Ishikawa (cell line): ENCODE results near the gene IPO11.

Experiments
- CEBPB ChIP-seq: IDR thresholded peaks from 2 replicates; pipeline ENCODE4 v1.6.1; 2012
- CREB1 ChIP-seq: IDR thresholded peaks from 2 replicates; pipeline ENCODE4 v1.6.1; 2012; ENCODE audit warnings: low read depth
- EGR1 ChIP-seq: IDR thresholded peaks from 2 replicates; pipeline ENCODE4 v1.6.1; 2012
- EP300 ChIP-seq: IDR thresholded peaks from 2 replicates; pipeline ENCODE4 v1.6.1; 2012; ENCODE audit warnings: borderline replicate concordance
- FOXM1 ChIP-seq: IDR thresholded peaks from 2 replicates; pipeline ENCODE4 v1.6.1; 2012; ENCODE audit warnings: low read depth, borderline replicate concordance
- NFIC ChIP-seq: IDR thresholded peaks from 2 replicates; pipeline ENCODE4 v1.6.1; 2012
- RAD21 ChIP-seq: IDR thresholded peaks from 2 replicates; pipeline ENCODE4 v1.6.1; 2012; ENCODE audit warnings: low read depth
- TAF1 ChIP-seq: IDR thresholded peaks from 2 replicates; pipeline ENCODE4 v1.6.1; 2012; ENCODE audit warnings: low read depth, mild to moderate bottlenecking
- TCF12 ChIP-seq: IDR thresholded peaks from 2 replicates; pipeline ENCODE4 v1.6.1; 2012; ENCODE audit warnings: low read depth
- TEAD4 ChIP-seq: IDR thresholded peaks from 2 replicates; pipeline ENCODE4 v1.6.1; 2012
- YY1 ChIP-seq: IDR thresholded peaks from 2 replicates; pipeline ENCODE4 v1.6.1; 2012; ENCODE audit warnings: low read depth
- ZBTB7A ChIP-seq: IDR thresholded peaks from 2 replicates; pipeline ENCODE4 v1.6.1; 2012; ENCODE audit warnings: low read depth
- TF ChIP-seq, protein P1 (sequence below): IDR thresholded peaks from 2 replicates; pipeline ENCODE4 v1.6.1; 2012
- TF ChIP-seq, protein P2 (sequence below): IDR thresholded peaks from 2 replicates; pipeline ENCODE4 v1.6.1; 2012
- TF ChIP-seq, protein P3 (sequence below): IDR thresholded peaks from 2 replicates; pipeline ENCODE4 v1.6.1; 2012; ENCODE audit warnings: low read depth, mild to moderate bottlenecking

The IPO11 gene

DNA sequence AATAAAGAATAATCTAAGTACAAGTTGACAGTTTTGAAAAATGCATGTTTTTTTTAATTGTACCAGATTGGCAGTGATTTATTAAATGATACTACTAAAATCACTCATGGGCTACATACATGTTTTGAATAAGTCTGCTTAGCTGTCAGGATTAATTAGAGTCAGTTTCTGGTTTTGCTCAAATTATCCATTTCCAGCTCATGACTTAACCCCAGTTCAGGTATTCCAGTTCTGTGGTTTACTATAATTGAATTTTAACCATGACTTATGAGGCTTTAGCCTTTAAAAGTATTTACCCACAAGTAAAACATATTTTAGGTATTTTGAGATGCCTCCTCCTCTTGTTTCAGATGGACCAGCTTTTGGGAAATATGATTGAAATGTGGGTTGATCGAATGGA is 148.2 kb downstream of the IPO11 start:
- TF ChIP-seq TCF12: no peak

DNA sequence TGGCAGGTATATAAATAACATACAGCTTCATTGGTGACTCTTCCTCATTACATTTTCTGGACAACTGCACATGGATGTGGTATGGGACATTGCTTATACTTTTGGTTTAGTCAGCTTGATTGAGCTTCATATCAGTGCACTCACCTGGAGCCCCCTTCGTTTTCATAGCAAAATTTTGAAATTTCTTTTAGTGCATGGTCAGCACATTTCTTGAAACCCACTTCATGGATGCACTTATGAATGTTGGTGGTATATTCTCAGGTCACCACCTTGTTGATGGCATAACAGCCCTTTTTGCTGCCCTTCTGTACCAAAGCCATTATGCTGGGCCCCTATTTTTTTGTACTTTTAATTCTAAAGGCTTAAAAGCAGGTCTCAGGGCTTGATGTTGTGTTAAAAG is 149.3 kb downstream of the IPO11 start:
- no peak for TF ChIP-seq TAF1
- TF ChIP-seq, protein P1, sequence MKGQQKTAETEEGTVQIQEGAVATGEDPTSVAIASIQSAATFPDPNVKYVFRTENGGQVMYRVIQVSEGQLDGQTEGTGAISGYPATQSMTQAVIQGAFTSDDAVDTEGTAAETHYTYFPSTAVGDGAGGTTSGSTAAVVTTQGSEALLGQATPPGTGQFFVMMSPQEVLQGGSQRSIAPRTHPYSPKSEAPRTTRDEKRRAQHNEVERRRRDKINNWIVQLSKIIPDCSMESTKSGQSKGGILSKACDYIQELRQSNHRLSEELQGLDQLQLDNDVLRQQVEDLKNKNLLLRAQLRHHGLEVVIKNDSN: no peak

DNA sequence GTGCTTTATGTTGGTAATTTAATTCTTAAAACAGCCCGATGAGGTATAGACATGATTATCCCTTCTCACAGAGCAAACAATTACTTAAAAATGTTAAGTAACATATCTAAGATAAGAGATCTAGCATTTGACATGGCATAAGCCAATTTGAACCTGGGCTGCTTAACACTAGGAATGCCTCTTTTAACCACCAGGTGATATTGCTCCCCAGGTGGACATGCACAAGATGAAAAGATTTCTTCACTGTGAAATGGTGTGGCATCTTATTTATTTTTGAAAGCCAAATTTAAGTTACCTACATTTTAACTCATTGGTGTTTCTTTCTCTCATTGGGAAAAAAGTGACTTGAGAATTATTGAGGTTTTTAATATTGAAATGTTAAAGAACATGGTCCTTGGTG is 150.3 kb downstream of the IPO11 start:
- no peak for TF ChIP-seq TCF12
- no peak for TF ChIP-seq RAD21
- no peak for TF ChIP-seq EP300

DNA sequence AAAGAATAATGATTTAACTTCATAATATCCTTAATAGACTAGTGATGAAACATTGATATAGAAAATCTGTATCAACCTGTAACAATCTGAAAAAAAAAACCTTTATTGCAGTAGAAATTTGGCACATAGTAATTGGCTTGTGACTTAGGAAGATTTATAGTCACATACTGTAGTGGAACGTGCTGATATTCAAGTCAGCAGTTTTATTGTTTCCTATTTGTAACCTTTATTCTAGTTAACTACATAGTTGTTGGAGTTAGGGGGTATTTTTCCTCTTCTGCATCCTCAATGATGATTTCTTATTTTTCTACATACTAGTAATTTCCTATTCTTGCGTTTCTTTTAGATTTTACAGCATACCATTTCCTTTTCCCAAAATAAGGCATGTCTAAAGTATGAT is 151.5 kb downstream of the IPO11 start:
- TF ChIP-seq, protein P1: no peak
- TF ChIP-seq, protein P2, sequence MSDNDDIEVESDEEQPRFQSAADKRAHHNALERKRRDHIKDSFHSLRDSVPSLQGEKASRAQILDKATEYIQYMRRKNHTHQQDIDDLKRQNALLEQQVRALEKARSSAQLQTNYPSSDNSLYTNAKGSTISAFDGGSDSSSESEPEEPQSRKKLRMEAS: no peak
- TF ChIP-seq TCF12: no peak
- TF ChIP-seq YY1: no peak
- no peak for TF ChIP-seq TAF1
- TF ChIP-seq CREB1: no peak
- TF ChIP-seq RAD21: no peak
- no peak for TF ChIP-seq TEAD4
- TF ChIP-seq EGR1: no peak
- TF ChIP-seq CEBPB: no peak
- TF ChIP-seq EP300: no peak
- no peak for TF ChIP-seq NFIC

DNA sequence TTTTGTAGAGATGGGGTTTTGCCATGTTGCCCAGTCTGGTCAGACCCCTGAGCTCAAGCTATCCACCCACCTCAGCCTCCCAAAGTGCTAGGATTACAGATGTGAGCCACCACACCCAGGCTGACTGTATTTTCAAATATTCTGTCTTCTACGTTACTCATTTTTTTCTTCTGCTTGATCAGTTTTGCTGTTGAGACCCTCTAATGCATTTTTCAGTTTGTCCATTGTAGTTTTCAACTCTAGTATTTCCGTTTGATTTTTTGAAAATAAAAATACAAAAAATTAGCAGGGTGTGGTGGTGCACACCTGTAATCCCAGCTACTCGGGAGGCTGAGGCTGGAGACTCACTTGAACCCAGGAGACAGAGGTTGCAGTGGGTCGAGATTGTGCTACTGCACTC is 155.6 kb downstream of the IPO11 start:
- TF ChIP-seq TCF12 (no peak), CREB1 (no peak), RAD21 (no peak), NFIC (no peak)

DNA sequence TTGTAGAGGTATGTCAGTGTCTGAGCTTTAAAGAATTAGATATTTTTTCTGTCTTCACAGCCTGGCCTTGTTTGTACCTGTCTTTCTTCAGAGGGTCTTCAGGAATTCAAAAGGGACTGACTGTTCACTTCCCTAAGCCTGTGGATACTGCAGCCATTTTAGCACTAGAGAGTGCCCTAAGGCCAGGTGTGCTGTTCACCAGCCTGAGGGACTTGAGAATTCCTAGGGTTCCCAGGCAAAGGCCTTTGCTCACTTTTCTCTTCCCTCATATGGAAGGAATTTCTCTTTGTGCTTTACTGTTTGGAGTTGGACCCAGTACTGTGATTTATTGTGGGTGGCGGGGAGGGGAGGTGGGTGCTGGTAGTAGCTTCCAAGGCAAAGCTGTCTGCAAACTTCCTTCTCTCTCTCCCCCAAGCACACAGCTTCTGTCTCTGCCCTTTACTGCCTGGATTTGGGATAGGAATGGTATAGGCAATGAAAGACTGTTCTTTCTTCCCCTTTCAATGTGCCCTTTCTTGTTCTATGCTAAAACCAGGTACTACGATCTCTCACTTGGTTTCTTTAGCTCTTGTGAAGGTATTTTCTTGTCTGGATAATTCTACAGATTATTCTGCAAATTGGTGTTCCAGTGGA is 156.4 kb downstream of the IPO11 start:
- no peak for TF ChIP-seq YY1
- TF ChIP-seq, protein P1: no peak
- TF ChIP-seq FOXM1: no peak
- TF ChIP-seq ZBTB7A: no peak
- TF ChIP-seq, protein P2: no peak

DNA sequence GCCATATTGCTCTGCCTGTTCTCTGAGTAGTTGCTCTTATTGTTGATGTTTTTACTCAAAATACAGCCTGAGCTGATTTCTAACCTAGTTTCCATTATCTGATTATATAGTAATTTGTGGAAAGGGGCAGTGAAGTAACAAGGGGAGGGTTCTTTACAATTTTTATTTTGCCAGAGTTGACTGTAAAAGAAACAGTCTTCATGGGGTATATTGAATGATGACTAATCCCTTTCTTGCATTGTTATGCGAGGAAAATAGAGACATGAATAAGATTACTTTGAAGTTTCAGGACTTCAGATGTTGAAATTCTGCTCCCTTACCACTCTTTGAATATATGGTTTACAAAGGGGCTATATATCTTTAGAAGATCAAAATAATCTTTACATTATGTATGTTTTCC is 156.9 kb downstream of the IPO11 start:
- TF ChIP-seq, protein P2: no peak
- TF ChIP-seq TAF1 (no peak), CEBPB (no peak), NFIC (no peak), EGR1 (no peak), FOXM1 (no peak), ZBTB7A (no peak), RAD21 (no peak)
- TF ChIP-seq, protein P1: no peak

DNA sequence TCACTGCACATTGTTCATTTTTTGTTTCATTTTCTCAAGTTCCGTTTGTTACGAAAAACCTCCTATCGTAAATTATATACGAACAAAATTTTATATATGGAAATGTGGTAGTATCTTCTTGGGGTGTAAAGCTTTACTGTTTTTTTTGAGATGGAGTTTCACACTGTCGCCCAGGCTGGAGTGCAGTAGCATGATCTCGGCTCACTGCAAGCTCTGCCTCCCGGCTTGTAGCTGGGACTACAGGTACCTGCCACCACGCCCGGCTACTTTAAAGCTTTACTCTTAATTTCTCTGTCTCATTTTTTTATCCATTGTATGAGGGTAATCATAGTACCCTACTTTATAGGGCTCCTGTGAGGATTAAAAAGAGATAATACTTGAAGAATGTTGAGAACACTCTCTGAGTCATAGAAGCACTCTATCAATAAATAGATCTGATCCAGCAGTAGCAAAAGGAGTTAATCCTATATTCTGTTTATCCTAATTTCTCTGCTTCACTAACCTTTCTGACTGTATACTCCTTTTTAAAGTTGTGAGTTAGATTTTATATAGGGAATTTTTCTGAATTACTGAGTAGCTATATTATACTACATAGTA is 160.5 kb downstream of the IPO11 start:
- TF ChIP-seq ZBTB7A: no peak

DNA sequence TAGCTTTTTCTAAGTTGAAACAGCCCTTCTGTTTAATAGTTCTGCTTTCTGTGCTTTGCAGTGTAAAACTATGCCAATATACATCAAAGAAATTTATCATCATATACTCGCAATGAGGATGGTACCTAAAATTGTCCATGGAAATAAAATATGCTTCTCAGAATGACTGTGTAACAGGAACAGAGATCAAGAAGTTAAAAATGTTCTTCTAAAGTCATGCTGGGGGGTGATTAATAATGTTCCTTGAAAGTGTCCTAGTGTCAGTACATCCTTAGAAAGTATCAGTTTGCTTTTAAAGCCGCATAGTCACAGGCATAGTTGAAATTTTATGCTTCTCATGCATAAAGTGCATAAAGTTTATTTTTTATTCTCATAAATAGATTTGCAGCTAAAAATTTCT is 162.0 kb downstream of the IPO11 start:
- no peak for TF ChIP-seq RAD21

DNA sequence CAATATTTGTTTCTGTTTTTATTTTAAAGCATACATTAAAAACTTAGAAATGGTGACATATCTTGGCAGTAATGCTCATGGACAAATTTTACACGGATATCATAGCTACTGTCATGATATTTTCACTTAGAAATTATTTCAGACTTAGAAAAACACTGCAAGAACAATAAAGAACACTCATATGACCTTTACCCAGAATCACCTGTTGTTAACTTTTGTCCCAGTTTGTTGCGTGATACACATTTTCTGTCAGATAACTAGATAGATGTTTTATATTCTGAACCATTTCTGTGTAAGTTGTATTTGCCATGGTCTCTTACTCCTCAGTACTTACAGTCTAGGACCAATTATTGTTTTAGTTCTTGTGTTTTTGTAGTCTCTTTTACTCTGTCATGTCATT is 162.5 kb downstream of the IPO11 start:
- no peak for TF ChIP-seq RAD21
- no peak for TF ChIP-seq TAF1
- no peak for TF ChIP-seq YY1
- TF ChIP-seq, protein P2: no peak
- TF ChIP-seq CEBPB: no peak
- TF ChIP-seq, protein P3, sequence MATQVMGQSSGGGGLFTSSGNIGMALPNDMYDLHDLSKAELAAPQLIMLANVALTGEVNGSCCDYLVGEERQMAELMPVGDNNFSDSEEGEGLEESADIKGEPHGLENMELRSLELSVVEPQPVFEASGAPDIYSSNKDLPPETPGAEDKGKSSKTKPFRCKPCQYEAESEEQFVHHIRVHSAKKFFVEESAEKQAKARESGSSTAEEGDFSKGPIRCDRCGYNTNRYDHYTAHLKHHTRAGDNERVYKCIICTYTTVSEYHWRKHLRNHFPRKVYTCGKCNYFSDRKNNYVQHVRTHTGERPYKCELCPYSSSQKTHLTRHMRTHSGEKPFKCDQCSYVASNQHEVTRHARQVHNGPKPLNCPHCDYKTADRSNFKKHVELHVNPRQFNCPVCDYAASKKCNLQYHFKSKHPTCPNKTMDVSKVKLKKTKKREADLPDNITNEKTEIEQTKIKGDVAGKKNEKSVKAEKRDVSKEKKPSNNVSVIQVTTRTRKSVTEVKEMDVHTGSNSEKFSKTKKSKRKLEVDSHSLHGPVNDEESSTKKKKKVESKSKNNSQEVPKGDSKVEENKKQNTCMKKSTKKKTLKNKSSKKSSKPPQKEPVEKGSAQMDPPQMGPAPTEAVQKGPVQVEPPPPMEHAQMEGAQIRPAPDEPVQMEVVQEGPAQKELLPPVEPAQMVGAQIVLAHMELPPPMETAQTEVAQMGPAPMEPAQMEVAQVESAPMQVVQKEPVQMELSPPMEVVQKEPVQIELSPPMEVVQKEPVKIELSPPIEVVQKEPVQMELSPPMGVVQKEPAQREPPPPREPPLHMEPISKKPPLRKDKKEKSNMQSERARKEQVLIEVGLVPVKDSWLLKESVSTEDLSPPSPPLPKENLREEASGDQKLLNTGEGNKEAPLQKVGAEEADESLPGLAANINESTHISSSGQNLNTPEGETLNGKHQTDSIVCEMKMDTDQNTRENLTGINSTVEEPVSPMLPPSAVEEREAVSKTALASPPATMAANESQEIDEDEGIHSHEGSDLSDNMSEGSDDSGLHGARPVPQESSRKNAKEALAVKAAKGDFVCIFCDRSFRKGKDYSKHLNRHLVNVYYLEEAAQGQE: no peak
- TF ChIP-seq TCF12: no peak
- TF ChIP-seq CREB1: no peak
- no peak for TF ChIP-seq NFIC
